ENCODE data around the gene EML4.

Gene EML4

DNA sequence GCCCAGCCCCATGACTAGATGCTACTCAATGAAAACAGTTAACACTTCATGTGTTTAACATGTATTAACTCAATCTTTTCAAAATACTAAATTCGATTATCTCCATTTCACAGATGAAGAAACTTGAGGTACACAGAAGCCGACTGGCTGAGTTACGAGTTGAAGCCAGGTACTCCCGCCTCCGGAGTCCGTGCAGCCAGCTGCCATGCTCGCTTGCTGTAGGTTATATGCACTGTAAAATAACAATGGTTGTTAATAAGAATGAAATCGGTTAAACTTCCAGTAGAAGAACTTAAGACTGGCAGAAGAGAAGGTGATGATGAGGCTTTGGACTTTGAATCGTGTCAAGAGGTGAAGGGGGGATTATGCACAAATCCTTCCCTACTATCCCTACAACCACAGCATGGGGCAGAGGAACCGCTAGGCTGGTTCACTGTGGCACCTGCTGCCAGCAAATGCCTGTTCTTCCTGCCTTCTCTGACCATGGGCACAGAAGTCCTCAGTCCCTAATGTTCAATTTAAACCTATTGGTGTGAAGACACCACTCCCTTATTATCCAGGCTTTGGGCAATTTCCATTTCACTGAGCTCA lies 166.5 kb downstream of the EML4 start:
- Histone ChIP-seq H3K36me3 (ENCODE audit: control insufficient read depth in 1 of 2, insufficient read depth in 2 of 2, low read length in 2 of 2) (peaks cover 41 to 69% of the 10 kb centered on the region in 2 donors), H3K27ac (ENCODE audit: low read depth, low read length) (no peak overlapping the region), H3K27me3 (ENCODE audit: control insufficient read depth in 1 of 2, insufficient read depth in 2 of 2, low read length in 2 of 2) (no peaks in the 10 kb centered on the region), H3K4me1 (ENCODE audit: control insufficient read depth in 1 of 2, insufficient read depth in 2 of 2, low read length in 2 of 2) (no peaks in the 10 kb centered on the region), H3K9ac (ENCODE audit: low read depth in 1 of 2, low read length in 2 of 2) (no peak overlapping the region), H3K4me3 (ENCODE audit: low read depth in 1 of 2, low read length in 2 of 2) (no peak overlapping the region), H3K9me3 (ENCODE audit: control insufficient read depth in 1 of 2, low read length in 2 of 2) (no peaks in the 10 kb centered on the region)

DNA sequence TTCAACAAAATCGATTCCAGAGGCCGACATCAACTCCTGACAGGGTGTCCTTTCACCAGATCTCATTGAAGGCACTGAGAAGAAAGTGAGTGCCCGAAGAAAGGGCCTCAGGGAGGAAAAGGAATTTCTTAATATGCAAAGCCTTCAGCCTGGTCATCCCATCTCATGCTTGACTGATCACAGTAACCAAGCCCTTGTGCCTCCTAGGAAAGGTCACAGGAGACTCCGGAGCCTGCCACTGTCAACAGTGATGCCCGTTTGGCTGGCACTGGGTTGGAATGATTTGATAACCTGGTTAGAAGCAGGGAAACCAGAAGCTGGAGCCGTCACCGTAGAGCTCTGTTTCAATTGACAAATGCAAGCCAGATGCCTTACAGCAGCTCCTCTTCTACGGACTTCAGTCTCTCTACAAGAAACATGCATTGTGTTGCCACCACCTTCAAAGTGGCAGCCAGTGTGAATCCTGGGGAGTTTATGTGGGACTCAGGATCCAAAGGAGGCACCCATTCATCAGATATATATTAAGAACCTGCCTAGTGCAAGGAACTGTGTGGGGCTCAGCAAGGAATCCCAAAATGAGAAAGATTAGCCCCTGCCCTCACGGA lies 167.3 kb downstream of the EML4 start:
- peaks cover 40 to 69% of the 10 kb centered on the region in 2 donors for H3K36me3 ChIP-seq (ENCODE audit: control insufficient read depth in 1 of 2, insufficient read depth in 2 of 2, low read length in 2 of 2)
- H3K27me3 ChIP-seq (ENCODE audit: control insufficient read depth in 1 of 2, insufficient read depth in 2 of 2, low read length in 2 of 2), result no peaks in the 10 kb centered on the region
- H3K9ac ChIP-seq (ENCODE audit: low read depth in 1 of 2, low read length in 2 of 2), result no peak overlapping the region
- no peaks in the 10 kb centered on the region for H3K9me3 ChIP-seq (ENCODE audit: control insufficient read depth in 1 of 2, low read length in 2 of 2)
- no peaks in the 10 kb centered on the region for H3K4me1 ChIP-seq (ENCODE audit: control insufficient read depth in 1 of 2, insufficient read depth in 2 of 2, low read length in 2 of 2)
- H3K27ac ChIP-seq (ENCODE audit: low read depth, low read length), result no peak overlapping the region
- no peak overlapping the region for H3K4me3 ChIP-seq (ENCODE audit: low read depth in 1 of 2, low read length in 2 of 2)

DNA sequence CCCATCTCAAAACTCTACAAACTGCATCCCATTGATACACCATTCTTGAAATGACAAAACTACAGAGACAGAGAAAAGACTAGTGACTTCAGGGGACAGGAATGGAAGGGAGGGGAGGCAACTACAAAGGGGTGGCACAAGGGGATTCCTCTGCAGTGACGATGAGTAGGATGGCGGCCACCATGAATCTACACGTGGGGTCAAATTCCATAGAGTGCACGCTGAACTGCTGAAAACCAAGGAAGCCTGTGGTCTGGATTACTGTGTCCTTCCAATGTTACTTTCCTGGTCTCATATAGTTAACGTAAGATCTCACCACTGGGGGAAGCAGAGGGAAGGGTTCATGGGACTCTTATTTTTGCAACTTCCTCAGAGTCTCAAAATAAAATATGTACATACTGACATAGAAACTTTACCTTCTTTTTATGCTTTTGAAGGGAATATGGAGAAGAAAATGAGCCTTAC lies 168.2 kb downstream of the EML4 start:
- H3K36me3 ChIP-seq (ENCODE audit: control insufficient read depth in 1 of 2, insufficient read depth in 2 of 2, low read length in 2 of 2), result peaks cover 32 to 60% of the 10 kb centered on the region in 2 donors
- H3K9ac ChIP-seq (ENCODE audit: low read depth in 1 of 2, low read length in 2 of 2), result no peak overlapping the region

DNA sequence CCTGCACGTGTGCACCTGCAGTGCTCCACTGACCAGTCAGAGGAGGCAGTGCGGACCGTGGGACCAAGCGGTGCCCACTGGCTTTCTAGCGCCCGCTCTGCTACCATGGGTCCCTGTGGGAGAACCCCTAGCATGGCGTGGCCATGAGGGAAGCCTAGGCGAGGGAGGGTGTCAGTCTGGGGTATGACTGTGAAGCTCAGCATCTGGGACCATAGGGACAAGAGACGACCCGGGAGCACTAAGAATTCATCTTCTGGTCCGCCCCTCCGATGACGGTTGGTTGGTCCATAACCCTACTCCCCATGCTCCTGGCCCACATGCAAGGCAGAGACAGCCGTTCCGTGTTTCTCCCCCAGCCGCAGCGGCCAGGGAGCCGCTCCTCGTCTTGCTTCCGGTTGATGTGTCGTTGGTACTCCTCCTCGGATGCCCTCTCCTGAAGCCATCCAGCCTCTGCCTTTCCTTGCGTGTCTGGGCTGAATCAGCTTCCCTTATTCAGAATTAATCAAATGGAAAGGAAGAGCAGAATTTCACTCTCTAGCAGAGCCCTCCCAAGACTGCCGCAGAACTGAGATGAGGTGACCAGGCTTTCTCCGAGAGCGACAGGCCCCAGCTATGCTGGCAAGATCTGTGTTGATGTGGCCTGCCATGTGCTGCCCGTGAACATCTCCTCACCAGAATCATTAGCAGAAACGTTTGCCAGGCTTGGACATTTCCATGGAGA lies 168.9 kb downstream of the EML4 start:
- Histone ChIP-seq H3K27me3 (ENCODE audit: control insufficient read depth in 1 of 2, insufficient read depth in 2 of 2, low read length in 2 of 2) (no peaks in the 10 kb centered on the region), H3K27ac (ENCODE audit: low read depth, low read length) (no peak overlapping the region), H3K4me1 (ENCODE audit: control insufficient read depth in 1 of 2, insufficient read depth in 2 of 2, low read length in 2 of 2) (peaks cover 0 to 10% of the 10 kb centered on the region in 2 donors), H3K9me3 (ENCODE audit: control insufficient read depth in 1 of 2, low read length in 2 of 2) (no peaks in the 10 kb centered on the region), H3K9ac (ENCODE audit: low read depth in 1 of 2, low read length in 2 of 2) (no peak overlapping the region), H3K36me3 (ENCODE audit: control insufficient read depth in 1 of 2, insufficient read depth in 2 of 2, low read length in 2 of 2) (peaks cover 28 to 57% of the 10 kb centered on the region in 2 donors), H3K4me3 (ENCODE audit: low read depth in 1 of 2, low read length in 2 of 2) (no peak overlapping the region)

More for the DNA sequence above, 168.2 kb downstream of the EML4 start:
- no peak overlapping the region for H3K4me3 ChIP-seq (ENCODE audit: low read depth in 1 of 2, low read length in 2 of 2)
- no peak overlapping the region for H3K27ac ChIP-seq (ENCODE audit: low read depth, low read length)
- H3K9me3 ChIP-seq (ENCODE audit: control insufficient read depth in 1 of 2, low read length in 2 of 2), result no peaks in the 10 kb centered on the region
- peaks cover 0 to 4% of the 10 kb centered on the region in 2 donors for H3K4me1 ChIP-seq (ENCODE audit: control insufficient read depth in 1 of 2, insufficient read depth in 2 of 2, low read length in 2 of 2)
- no peaks in the 10 kb centered on the region for H3K27me3 ChIP-seq (ENCODE audit: control insufficient read depth in 1 of 2, insufficient read depth in 2 of 2, low read length in 2 of 2)

DNA sequence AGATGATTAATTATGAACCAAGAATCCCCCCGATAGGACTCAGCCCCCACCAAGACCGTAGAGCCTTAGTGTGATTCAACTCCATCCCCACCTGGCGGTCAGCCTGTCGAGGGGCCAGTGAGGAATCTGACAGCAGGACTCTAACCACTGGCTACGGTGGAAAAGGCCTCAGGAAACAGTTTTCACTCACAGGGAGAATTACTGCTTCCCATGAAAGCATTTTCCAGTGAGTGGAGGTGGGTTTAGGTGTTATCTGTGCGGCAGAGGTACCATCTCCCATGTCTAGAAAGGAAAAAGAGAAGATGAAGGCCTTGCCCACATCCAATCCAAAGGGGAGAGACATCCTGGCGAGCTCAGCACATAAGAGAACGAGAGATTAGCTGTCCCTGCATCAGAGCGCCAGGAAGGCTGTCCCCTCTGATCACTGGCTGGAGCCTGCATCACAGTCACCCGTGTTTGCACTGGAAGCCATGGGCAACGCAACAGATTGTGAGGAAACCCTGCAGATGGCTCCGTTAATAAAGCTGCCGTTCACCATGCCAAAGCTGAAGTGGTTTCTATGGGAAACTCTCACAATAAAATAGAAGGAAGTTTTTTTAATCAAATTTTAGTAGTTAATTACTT lies 169.5 kb downstream of the EML4 start:
- Histone ChIP-seq H3K36me3 (ENCODE audit: control insufficient read depth in 1 of 2, insufficient read depth in 2 of 2, low read length in 2 of 2) (peaks cover 21 to 51% of the 10 kb centered on the region in 2 donors), H3K9ac (ENCODE audit: low read depth in 1 of 2, low read length in 2 of 2) (no peak overlapping the region), H3K9me3 (ENCODE audit: control insufficient read depth in 1 of 2, low read length in 2 of 2) (no peaks in the 10 kb centered on the region), H3K4me3 (ENCODE audit: low read depth in 1 of 2, low read length in 2 of 2) (no peak overlapping the region), H3K27me3 (ENCODE audit: control insufficient read depth in 1 of 2, insufficient read depth in 2 of 2, low read length in 2 of 2) (no peaks in the 10 kb centered on the region), H3K27ac (ENCODE audit: low read depth, low read length) (no peak overlapping the region), H3K4me1 (ENCODE audit: control insufficient read depth in 1 of 2, insufficient read depth in 2 of 2, low read length in 2 of 2) (peaks cover 0 to 11% of the 10 kb centered on the region in 2 donors)

DNA sequence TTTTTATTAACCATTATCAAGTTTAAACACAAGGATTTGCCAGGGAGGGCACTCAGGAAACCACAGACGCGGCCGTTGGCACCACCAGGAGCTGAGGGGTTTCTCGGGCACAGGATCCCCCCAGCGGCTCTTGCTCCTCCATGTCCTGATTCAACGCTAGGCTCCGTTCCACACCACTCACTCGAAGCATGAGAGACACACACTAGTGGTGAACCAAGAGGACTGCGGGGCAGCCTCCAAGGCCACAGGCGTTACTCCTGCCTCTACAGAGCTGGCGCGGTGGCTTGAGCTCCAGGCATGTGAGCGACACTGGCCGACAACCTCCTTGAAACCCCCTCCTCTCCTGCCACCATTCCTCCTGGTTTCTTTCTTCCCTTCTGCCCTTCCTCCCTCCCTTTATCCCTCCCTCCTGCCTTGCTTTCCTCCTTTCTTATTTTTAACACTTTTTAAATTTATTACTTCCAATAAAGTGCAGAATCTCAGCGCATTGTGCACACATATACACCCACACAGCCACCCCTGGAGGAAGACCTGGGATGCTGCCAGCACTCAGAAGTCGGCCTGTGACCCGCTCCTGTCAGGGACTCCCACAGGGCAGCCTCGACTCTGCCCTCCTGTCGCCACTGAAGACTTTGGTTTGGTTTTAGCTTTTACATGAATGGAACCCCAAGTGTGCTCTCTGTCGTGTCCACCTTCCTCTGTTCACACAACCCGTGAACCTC lies 170.2 kb downstream of the EML4 start:
- Histone ChIP-seq H3K4me3 (ENCODE audit: low read depth in 1 of 2, low read length in 2 of 2) (no peak overlapping the region), H3K4me1 (ENCODE audit: control insufficient read depth in 1 of 2, insufficient read depth in 2 of 2, low read length in 2 of 2) (peaks cover 0 to 11% of the 10 kb centered on the region in 2 donors), H3K27me3 (ENCODE audit: control insufficient read depth in 1 of 2, insufficient read depth in 2 of 2, low read length in 2 of 2) (no peaks in the 10 kb centered on the region), H3K27ac (ENCODE audit: low read depth, low read length) (no peak overlapping the region), H3K36me3 (ENCODE audit: control insufficient read depth in 1 of 2, insufficient read depth in 2 of 2, low read length in 2 of 2) (peaks cover 19 to 45% of the 10 kb centered on the region in 2 donors), H3K9me3 (ENCODE audit: control insufficient read depth in 1 of 2, low read length in 2 of 2) (no peaks in the 10 kb centered on the region), H3K9ac (ENCODE audit: low read depth in 1 of 2, low read length in 2 of 2) (no peak overlapping the region)

DNA sequence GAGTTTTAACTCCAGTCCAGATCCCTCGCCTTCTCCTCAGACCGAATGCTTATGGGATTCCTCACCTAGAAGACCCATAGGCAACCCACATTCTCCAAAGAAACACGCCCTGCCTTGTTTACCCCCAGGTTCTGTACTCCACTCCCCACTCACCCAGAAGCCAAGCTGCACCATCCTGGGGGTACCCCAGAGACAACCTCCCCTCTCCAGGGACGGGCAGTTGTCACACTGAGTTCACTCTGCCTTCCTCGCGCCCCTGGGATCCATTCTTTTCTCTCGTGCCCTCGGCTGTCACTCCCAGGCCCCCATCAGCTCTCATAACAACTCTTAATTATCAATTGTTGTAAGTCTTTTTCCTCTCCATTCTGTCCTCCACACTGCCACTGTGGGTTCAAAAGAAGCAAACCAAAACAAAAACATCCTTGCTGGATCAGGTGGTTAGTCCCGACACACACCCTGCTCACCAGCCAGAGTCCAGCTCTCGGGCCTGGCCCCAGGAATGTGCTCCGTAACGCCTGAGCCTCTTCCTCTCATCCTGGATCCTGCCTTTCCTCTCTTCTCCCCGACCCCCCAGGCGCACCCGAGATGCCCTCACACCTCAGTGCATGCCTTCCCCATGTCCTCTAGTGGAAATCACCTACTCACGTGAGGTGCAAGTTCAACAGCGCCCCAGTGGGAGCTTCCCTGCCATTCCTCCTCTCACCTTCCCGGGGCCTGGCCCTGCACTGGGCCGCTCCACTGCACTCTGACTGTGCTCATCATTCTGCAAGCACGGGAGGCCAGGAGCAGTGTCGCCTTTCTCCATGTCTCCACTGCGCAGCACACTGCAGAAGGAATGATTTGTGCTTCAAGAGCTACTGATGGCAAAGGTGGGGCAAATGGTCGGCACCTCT lies 171.1 kb downstream of the EML4 start:
- H3K27ac ChIP-seq (ENCODE audit: low read depth, low read length), result no peak overlapping the region
- H3K36me3 ChIP-seq (ENCODE audit: control insufficient read depth in 1 of 2, insufficient read depth in 2 of 2, low read length in 2 of 2), result peaks cover 20 to 44% of the 10 kb centered on the region in 2 donors
- no peak overlapping the region for H3K9ac ChIP-seq (ENCODE audit: low read depth in 1 of 2, low read length in 2 of 2)
- H3K4me1 ChIP-seq (ENCODE audit: control insufficient read depth in 1 of 2, insufficient read depth in 2 of 2, low read length in 2 of 2), result peaks cover 0 to 11% of the 10 kb centered on the region in 2 donors
- no peaks in the 10 kb centered on the region for H3K9me3 ChIP-seq (ENCODE audit: control insufficient read depth in 1 of 2, low read length in 2 of 2)
- no peaks in the 10 kb centered on the region for H3K27me3 ChIP-seq (ENCODE audit: control insufficient read depth in 1 of 2, insufficient read depth in 2 of 2, low read length in 2 of 2)
- no peak overlapping the region for H3K4me3 ChIP-seq (ENCODE audit: low read depth in 1 of 2, low read length in 2 of 2)

DNA sequence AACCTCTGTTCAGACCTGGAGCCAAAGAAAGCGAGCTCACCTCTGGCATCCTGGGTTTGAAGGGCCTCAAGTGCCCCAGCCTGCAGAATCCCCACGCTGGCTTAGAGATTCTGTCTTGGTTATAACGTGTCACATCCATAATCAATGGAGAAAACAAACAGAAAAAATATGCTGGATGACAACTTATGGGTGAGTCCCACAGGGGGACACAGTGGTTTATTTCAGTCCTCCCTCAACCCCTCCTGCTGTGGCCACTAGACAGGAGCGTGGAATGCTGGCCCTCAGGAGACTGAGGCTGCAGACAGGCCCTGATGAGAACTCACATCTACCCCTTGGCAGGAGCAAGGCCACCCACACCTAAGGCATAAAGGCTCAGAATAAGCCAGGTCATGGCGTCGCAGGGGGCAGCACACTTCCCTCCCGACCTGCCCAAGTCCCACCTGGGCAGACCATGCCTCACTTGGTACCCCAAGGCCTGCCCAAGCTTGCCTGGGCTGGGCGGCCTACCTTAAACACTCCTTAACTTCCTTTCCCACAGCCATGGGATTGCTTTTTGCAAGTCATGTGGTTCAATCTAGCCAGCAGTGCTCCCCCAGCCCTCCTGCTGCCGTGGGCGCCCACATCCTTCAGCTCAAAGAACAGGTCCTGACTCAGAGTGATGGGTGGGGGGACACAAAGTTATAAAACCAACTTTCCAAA lies 171.9 kb downstream of the EML4 start:
- H3K9ac ChIP-seq (ENCODE audit: low read depth in 1 of 2, low read length in 2 of 2), result no peak overlapping the region
- H3K4me1 ChIP-seq (ENCODE audit: control insufficient read depth in 1 of 2, insufficient read depth in 2 of 2, low read length in 2 of 2), result peaks cover 0 to 11% of the 10 kb centered on the region in 2 donors
- H3K27me3 ChIP-seq (ENCODE audit: control insufficient read depth in 1 of 2, insufficient read depth in 2 of 2, low read length in 2 of 2), result no peaks in the 10 kb centered on the region
- H3K4me3 ChIP-seq (ENCODE audit: low read depth in 1 of 2, low read length in 2 of 2), result no peak overlapping the region
- no peaks in the 10 kb centered on the region for H3K9me3 ChIP-seq (ENCODE audit: control insufficient read depth in 1 of 2, low read length in 2 of 2)
- peaks cover 20 to 42% of the 10 kb centered on the region in 2 donors for H3K36me3 ChIP-seq (ENCODE audit: control insufficient read depth in 1 of 2, insufficient read depth in 2 of 2, low read length in 2 of 2)
- H3K27ac ChIP-seq (ENCODE audit: low read depth, low read length), result no peak overlapping the region
